Globus pallidus (tissue), 1 donor: ENCODE data around the gene SASH1.

Experiments used
- DNase-seq: peaks from one replicate; pipeline ENCODE4 v3.0.0-alpha.2; 2015; ENCODE audit warnings: low spot score

SASH1 gene

DNA sequence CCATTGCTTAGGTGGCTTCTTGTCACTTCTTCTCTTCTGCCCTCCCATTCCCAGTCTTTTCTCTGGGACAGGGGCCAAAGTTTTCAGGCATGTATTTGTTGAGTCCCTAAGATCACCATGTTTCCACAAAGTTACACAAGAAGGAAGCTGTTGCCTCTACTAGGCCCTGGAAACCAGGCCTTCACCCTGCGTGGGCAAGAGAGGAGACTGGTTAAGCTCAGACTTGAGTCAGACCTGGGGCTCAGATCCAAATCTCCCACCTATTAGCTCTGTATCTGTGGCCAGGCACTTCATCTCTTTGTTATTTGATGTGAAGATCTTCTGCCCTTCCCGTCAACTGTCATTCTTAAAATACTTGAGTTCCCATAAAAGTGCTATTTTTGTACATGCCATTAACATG lies 154.6 kb downstream of the SASH1 start:
- DNase-seq, result no peak

DNA sequence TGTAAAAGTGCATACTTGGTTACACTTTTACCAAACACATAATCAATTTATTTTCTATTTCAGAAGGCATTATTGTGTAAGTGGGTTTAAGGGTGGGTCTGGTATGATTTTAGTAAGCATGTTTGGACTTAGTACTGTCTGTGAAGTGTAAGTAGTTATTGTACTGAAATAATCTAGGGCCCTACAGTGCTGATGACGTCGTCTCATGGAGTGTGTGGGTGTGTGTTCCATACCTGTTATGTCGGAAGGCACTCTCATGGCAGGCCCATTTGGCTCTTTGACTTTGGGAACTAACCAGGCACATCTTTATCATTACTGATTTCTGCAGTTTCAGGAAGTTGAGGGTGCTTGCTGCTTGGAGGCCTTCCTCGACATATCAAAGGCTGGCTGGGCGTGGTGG lies 155.1 kb downstream of the SASH1 start:
- DNase-seq, result no peak

DNA sequence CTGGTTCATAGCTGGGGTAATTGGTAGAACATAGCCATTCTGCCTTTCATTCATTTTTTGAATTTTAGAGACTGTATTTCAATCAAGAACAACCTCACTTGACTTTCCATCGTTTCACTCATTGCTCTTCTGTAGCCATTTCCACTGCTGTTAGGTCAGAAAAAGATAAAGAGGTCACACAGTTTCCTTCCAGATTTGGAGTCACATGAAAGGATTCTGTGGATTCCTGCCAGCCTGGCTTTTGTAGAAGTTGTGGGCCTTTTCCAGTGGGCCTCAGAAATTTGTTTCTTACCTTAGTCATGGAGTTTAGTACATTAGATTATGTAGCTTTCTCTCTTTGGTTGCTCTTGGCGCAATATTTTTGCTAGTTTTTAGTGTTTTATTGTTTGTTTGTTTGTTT lies 157.8 kb downstream of the SASH1 start:
- no peak for DNase-seq

DNA sequence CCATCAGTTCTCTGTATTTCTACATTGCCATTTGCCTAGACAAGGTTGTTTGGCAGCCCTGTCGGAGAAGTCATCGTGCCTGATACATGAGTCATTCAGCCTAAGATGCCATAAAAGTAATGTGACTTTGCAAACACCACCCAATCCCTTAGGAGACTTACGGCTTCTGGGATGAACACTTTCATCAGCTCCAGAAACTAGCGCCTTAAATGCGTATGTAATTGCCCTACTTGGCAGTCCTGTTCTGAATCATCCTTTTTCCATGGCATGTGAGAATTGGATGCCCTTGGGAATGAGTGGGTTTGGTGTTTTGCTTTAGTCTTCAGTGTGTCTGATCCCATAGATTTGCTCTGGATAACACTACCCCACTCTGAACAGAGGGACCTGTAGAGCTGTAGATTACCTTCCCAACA lies 158.5 kb downstream of the SASH1 start:
- no peak for DNase-seq

DNA sequence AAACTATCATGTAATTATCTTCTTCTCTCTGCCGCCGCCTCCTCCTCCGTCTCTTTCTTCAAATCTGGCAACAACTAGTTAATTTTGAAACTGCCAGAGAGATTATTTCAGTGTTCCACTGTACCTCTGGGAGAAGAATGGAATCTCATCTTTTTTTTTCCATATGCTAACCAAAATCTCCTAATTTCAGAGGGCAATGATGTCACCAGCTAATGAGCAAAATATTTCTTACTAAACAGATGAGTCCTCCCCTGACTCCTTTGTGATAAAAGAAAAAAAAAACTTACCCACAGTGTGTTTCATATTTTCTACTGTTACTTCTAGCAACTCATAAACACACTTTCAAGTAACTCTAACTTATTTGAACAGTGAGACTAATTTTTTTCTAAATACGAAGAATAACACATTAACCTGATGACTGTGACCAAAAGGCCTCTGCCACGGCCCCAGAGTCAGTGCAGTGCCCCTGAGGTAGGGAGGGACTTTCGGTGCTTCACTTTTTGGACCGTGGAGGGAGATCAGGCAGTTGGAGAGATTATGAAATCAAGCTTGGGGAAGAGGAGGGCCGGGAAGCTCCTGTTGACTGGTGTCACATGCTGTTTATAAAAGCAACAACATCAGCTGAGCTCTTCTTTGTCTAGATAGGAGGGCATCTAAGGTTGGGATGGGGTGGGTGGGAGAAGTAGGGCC lies 159.6 kb downstream of the SASH1 start:
- no peak for DNase-seq

DNA sequence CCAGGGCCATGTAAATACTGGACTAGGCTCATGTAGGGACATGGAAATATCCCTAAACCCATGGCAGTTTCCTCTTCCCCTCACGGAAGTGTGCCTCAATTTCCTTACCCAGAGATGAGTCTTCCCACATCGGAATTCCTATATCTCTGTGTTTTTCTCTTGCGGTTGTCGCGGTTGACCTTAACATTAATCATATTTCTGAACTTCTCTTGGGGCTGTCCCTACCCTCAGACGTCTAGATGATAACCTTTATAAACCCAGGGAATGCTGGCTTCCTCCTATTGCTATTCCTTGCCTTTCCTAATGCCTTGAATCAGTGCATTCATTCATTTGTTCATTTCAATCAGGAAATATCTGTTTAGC lies 160.1 kb downstream of the SASH1 start:
- no peak for DNase-seq

DNA sequence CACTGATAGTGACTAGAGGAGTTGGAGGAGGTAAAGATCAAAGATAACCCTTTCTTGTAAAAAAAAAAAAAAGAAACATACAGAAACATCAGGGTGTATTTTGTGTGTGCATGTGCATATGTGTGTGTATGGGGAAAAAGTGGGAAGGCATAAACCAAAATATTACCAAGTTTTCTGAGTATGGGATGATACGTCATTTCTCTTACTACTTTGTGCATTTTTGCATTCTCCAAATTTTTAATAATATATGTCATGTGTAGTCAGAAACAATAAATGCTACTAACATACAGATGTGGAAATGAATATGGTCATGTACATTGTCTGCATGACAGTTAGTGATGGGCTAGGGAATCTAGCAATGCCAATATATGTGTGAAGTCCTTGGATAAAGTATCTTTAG lies 161.1 kb downstream of the SASH1 start:
- no peak for DNase-seq

DNA sequence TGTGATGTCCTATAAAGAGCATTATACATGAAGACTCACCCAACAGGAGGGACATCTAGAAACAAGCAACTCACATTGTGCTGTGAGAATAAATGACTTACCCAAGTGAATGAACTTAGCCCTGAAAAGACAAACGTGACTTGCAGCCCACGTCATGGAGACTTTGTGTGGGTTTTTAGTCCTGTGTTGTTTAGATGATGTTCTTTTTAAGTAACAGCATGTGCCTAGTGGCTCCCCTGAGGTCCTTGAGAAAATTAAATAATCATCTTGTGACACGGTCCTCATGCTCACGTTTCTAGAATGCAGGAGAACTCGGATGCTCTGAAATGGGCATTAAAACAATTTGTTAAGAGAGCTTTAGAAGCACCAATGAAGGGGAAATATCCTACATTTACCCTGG lies 165.1 kb downstream of the SASH1 start:
- no peak for DNase-seq

DNA sequence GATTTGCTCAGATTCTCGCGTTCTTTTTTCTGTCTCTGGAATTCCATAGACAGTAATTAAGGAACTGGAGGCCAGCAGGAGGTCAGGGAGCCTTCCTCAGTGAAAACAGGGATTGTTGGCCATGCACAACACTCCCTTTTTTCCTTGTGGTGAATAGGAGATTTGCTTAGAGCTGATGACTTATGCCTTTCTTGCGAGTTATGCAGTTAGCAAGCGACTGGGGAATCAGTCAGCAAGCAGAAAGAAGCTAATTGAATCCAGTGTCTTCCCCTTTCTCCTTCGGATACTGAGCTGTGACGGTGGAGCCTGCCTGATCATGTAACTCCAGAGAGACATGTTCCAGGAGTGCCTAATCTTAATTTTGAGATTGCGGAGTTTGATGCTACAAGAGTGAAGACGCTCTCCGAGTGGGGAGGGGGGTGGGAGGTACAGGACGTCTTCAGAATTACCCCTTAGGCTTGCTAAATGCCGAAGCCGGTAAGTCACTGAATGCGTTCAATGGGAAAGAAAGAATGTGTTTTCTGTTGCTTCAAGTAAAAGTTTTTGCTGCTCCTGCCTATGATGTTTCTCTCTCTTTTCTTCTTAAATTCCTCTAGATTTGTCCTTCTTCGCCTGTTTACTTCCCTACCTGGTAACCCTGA lies 165.9 kb downstream of the SASH1 start:
- no peak for DNase-seq

DNA sequence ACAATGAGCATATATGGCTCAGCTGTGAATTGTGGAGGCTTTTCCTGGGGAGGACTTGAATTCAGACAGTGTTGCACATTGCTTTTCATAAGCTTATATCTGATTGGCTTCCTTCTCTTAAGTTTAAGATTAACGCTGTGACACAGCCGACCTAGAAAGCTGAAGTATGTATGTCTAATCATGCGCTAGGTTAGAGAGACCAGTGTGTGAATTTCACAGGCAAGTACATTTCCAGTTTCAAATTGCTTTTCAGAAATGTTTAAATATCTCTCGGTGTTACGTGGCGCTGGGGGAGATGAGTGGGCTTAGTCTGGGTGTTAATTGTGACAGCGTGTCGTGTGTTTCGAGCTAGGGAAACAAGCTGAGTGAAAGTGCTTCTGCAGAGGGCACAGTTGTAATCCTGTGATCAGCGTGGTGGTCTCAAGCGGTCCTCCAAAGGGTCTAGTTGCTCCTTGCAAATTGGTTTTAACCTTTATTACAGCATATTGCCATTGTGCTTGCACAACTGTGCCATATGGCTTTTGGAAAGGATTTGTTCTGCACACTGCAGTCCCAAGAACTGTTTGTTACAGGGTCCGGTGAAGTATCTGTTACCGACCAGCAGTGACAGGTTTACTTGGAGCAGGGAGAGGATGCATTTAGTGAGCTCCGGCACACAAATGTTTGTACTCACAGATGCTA lies 166.6 kb downstream of the SASH1 start:
- no peak for DNase-seq

DNA sequence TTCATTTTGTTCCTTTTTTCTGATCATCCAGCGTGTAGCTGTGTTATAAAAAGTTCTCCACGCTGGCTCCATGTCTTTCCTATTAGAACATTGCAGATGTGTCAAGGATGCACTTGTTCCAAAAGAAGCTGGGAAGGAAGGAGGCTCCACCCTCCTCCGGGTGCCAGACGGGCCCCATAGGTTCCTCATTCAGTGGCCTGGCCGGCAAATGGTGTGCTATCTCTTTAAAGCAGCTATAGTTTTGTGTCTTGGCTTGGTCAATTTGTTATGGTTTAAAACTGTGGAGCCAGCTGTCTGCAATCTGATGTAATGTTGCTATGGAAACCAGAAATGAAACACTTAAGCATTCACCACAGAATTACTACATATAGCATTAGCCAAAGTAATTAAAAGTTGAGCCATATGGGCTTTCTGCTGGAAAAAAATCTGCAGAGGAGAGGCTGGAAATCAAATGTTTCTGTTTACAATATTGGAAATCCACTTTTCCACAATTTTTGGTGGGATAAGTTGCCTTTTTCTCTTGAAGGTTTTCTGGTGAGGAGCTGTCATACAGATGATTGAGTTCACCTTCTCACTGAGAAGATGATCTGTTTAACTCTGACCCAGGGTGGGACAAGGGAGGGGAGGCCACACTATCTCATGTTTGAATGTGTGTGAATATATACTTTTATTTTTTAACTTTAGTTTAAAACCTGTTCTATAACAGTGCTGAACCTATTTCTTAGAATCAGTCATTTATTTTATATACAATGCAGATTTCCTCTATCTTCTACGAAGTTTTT lies 167.4 kb downstream of the SASH1 start:
- DNase-seq, result no peak

DNA sequence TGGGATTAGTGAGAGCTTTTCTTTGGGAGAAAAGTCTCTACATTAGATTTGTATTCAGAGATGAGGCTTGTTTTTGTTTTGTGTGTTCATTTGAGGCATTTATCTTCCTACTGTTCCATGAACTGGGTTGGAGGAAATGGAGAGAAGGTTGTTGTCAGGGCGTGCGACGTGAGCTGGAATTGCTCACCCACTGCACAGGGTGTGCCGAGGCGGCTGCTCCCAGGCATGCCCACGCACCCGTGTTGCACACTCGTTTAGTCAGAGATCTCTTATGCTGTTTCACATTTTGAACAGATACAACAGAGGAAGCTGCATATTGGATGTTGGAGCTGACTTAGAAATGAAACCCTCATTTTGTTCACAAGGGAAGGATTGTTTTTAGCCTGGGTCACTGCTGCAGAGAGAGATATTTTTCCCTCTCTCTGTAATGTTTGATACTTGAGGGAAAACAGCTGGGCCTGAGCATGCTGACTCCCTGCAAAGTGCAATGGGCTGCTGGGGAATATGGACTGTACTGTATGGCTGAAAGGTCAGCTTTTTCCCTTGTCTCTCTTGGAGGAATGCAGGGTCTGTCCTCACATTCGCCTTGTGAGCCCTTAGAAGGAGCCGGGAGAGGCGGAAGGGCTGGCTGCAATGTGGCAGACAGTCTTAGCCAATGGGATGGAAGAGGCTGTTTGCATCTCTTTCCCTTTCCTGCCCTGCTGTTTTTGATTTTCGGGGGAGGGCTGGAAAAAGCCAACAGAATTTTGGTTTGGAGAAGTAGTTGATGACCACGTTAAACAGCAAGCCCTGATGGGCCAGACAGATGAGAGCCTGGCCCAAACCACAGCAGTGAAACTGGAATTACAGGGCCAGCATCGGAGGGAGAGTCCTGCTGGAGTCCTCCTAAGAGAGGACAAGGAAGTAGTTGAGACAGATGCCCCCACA lies 170.8 kb downstream of the SASH1 start:
- DNase-seq, result no peak

DNA sequence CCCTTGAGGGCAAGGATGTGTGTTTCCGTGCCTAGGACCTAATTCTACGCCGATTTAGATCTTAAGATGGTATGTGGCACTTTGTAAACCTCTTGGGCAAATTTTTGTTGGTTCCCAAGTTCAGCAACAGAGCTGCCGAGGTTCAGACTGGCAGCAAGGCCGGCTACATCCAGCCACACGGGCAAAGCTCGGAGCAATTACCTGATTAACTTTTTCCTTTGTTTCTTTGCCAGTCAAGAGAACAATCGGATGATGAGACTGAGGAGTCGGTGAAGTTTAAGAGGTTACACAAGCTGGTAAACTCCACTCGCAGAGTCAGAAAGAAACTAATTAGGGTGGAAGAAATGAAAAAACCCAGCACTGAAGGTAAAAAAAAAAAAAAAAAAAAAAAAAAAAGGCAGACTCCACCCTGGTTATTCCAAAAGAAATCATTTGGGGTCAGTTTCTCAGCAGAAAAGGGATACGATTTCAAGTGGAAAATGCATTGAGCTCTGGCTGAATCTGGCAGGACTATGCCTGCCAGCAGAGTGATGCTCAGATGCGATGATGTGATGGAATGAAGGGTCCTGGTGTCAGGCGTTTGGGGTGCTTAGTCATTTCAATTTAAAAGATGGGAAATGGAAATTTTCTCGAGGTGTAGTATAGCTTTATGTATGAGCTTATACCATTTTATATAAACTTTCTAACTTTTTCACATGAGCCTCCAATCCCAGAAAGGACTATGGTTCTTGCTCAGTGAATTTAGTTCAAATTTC lies 171.6 kb downstream of the SASH1 start:
- no peak for DNase-seq

DNA sequence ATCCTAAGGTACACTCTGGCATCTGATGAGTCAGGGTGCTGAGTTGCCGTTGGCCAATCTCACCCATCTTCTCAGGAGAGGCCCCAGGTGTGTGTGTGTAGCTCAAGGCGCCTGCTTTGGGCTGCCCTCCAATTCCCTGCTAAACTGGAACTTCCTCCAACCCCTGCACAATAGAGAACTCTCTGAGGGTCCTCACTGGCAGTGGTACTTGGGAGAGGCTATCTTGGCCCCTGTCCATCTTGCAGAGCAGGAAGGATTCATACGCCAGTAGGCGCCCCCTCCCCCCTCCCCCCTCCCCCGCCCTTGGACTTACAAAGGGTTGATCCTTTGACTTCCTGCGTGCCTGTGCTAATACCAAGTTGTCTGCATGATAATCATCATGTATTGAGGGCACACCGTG lies 173.6 kb downstream of the SASH1 start:
- DNase-seq, result no peak

DNA sequence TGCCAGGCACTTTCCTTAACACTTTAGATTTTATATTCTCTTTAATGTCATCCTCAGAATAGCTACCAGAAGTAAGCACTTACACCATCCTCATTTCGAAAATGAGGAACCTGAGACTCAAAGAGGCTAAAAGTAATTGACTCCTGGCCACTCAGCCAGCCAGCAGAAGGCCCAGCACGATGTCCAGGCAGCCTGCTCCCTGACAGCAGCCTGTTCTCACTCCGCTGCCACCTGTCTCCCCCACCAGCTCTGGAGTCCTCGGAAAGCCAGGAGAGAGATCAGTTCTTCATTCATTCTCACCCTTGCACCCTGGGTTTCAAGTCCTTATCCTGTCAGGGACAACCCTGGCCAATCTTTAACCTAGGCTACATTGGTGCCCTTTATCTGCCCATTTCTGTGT lies 174.0 kb downstream of the SASH1 start:
- no peak for DNase-seq

DNA sequence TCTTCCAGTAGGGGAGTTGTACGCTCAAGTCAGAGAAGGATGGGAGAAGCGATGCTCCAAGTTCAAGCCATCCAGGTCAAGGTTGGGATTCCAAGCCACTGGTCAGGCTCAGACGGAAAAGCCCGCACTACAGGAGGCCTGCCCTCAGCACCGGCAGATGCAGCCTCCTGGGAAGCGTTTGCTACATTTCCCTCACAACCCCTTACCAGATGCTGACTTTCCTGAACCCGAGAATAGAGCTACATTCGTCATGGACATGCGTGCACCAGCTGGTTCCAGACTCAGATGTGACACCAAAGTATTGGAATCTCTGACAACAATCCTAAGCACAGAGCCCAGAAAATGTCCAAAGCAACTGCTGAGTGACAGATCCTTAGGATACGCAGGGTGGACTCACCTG lies 174.8 kb downstream of the SASH1 start:
- no peak for DNase-seq

DNA sequence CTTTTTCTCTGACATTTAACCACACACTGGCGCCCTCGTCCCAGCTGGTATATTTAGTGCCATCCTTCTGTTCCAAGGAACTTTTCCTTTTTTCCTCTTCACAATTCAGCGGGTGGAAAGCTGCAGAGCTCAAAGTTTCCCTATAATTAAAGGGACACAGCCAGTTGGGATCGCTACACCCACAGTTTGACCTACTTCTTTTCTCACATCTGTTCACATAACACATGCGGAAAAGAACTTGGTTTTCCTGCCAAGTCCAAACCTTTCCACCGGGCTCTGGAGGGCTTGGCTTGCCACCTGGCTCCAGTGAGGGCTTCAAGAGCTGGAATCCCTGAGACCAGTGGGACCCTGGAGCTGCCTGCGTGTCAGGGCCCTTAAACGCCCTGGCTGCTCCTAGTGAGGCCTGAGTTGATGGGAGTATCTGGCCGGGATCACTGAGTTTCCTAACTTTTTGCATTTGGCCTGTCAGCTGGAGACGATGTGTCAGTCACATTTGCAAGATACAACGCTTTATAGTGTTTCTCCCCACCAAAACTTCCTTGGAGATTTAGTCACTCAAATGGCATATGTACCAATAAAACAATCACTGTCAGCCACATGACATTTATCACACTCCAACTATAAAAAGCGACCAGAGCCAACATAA lies 176.0 kb downstream of the SASH1 start:
- no peak for DNase-seq

DNA sequence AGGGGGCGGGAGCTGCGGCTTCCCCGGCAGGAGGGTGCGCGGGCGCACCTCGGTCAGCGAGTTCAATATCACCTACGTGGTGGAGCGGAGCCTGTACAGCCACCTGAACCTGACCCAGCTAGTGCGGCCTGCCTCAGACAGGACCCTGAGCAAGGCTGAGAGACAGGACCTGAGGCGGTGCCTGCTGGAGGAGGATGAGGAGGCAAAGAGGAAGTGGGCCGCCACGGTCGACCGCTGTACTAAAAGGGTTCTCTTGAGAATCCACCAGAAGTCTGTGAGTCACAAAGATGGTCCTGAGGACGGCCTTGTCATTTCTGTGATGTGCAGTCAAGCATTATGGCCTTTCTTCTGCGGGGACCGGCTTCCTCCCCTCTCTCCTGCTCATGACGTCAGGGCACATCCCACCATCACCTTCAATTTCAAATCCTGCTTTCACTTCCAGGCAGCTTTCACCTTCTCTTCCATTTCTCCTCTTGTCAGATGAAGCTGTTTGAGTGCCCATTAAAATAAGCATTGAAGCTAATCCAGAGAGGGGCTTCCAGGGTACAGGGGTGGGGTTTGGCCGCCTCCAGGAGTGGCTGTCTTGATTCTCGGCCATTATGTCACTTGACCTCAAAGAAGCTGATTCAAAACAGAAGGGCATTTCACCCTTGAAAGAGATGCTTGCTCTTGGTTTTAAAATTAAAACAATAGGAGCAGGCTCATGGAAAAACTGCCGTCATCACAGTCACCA lies 177.6 kb downstream of the SASH1 start:
- no peak for DNase-seq

DNA sequence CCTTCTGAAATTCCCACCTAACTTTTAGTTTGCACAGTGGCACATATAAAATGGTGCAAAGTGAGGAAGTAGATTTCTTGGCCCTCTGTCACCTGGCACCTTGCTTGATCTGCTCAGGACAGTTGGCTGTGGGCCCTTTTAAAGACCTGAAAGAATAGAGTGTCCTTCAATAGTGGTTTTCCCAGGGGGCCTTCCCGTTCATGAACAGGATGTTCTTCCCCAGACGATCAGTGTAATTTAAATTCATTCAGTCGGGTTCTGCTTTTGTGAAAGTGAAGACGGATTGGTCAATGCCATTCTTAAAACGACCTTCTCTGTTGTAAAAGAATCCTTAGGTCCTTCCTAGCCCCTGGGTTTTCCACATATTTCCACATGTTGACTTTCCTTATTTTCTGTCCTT lies 178.5 kb downstream of the SASH1 start:
- no peak for DNase-seq

DNA sequence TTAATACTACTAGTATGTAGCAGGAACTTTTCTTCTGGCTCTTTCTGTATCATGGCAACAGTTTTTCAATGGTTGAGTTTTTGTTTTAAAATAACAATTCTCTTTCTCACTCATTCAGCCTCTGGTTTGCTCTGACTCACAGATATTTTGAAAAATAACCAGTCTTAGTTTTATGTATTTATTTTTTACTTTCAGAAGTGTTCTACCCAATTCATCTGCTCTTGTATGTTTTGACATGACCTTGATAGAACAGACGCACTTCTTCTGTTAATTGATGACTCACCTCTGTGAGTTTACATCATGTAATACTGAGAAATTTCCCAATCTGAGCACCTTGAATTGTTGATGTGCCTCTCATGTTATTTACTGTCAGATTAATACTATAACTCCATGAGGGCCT lies 178.9 kb downstream of the SASH1 start:
- no peak for DNase-seq
